ENCODE data around the gene TMX2. TPM values are rescaled to one million over a fixed set of nuclear protein-coding genes. Genes with fewer than 3 reads are reported as not detected.

The TMX2 gene
- total and polyA plus RNA-seq, 10 of the 15 experiments (the other 5 are each of a cell fraction or from before 2014, with no cell fraction given): 64.3 to 134 (median 91.6) TPM

DNA sequence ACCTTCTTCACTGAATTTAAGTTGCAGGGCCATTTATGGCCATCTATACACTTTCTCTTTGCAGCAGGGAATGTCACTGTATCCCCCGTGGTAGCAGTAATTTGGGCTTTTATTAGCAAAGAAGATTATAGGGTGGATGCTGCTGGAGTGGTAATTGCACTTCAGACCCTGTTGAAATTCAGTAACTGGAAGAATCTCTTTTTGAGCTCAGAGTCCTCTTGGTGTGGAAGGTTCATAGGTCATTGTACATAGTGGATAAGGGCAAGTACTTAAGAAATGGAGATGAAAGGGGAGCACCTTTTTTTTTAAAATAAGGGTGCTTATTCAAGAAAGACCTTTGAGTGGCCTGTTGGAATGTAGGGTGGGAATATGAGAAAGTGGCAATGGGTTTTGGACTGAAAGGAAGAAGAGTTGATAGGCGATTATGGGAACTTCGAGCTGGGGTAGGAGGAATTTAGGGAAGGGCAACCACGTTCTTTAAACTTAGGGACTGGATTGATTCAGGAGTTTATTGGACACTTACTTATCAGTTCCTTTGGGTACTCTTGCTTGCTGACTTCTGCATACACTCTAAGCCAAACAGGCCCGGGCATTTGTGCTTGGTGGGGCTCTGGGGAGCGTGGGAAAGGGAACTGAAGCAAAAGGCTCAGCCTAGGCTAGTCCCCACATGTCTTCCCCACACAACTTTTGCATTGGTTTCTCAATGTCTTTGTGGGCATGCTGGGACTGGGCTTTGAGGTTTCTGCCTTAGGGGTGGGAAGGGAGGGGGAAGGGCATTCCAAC lies 75.7 kb downstream of the TMX2 start (continued):
- no peak for TF ChIP-seq CBX3 (IDR thresholded peaks at IDR 0.05; ENCODE audit: borderline replicate concordance, low read depth)
- TF ChIP-seq NFXL1 (IDR thresholded peaks at IDR 0.05; ENCODE audit: borderline replicate concordance): no peak
- TF ChIP-seq KDM1A (IDR thresholded peaks at IDR 0.05; ENCODE audit: borderline replicate concordance): no peak
- TF ChIP-seq NBN (IDR thresholded peaks at IDR 0.05): no peak
- no peak for TF ChIP-seq ATF7 (IDR thresholded peaks at IDR 0.05; ENCODE audit: low read depth)
- peak in 1 of 2 experiments; percentile 44; a peak in 1 of 4 replicates for TF ChIP-seq EP300 (IDR thresholded peaks at IDR 0.05; ENCODE audit: borderline replicate concordance in 1 of 2, control insufficient read depth in 1 of 2, low read depth in 2 of 2, low read length in 2 of 2)
- TF ChIP-seq SREBF1 (IDR thresholded peaks at IDR 0.05; ENCODE audit: low read length): no peak
- no peak for TF ChIP-seq BMI1 (IDR thresholded peaks at IDR 0.05; ENCODE audit: borderline replicate concordance)
- TF ChIP-seq, protein P1, sequence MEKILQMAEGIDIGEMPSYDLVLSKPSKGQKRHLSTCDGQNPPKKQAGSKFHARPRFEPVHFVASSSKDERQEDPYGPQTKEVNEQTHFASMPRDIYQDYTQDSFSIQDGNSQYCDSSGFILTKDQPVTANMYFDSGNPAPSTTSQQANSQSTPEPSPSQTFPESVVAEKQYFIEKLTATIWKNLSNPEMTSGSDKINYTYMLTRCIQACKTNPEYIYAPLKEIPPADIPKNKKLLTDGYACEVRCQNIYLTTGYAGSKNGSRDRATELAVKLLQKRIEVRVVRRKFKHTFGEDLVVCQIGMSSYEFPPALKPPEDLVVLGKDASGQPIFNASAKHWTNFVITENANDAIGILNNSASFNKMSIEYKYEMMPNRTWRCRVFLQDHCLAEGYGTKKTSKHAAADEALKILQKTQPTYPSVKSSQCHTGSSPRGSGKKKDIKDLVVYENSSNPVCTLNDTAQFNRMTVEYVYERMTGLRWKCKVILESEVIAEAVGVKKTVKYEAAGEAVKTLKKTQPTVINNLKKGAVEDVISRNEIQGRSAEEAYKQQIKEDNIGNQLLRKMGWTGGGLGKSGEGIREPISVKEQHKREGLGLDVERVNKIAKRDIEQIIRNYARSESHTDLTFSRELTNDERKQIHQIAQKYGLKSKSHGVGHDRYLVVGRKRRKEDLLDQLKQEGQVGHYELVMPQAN (conservative IDR thresholded peaks at IDR 0.05): no peak
- no peak for TF ChIP-seq ZNF207 (IDR thresholded peaks at IDR 0.05; ENCODE audit: borderline replicate concordance)
- TF ChIP-seq, protein P2, sequence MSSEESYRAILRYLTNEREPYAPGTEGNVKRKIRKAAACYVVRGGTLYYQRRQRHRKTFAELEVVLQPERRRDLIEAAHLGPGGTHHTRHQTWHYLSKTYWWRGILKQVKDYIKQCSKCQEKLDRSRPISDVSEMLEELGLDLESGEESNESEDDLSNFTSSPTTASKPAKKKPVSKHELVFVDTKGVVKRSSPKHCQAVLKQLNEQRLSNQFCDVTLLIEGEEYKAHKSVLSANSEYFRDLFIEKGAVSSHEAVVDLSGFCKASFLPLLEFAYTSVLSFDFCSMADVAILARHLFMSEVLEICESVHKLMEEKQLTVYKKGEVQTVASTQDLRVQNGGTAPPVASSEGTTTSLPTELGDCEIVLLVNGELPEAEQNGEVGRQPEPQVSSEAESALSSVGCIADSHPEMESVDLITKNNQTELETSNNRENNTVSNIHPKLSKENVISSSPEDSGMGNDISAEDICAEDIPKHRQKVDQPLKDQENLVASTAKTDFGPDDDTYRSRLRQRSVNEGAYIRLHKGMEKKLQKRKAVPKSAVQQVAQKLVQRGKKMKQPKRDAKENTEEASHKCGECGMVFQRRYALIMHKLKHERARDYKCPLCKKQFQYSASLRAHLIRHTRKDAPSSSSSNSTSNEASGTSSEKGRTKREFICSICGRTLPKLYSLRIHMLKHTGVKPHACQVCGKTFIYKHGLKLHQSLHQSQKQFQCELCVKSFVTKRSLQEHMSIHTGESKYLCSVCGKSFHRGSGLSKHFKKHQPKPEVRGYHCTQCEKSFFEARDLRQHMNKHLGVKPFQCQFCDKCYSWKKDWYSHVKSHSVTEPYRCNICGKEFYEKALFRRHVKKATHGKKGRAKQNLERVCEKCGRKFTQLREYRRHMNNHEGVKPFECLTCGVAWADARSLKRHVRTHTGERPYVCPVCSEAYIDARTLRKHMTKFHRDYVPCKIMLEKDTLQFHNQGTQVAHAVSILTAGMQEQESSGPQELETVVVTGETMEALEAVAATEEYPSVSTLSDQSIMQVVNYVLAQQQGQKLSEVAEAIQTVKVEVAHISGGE (CRISPR knock-in tag; IDR thresholded peaks at IDR 0.05): no peak
- TF ChIP-seq, protein P3, sequence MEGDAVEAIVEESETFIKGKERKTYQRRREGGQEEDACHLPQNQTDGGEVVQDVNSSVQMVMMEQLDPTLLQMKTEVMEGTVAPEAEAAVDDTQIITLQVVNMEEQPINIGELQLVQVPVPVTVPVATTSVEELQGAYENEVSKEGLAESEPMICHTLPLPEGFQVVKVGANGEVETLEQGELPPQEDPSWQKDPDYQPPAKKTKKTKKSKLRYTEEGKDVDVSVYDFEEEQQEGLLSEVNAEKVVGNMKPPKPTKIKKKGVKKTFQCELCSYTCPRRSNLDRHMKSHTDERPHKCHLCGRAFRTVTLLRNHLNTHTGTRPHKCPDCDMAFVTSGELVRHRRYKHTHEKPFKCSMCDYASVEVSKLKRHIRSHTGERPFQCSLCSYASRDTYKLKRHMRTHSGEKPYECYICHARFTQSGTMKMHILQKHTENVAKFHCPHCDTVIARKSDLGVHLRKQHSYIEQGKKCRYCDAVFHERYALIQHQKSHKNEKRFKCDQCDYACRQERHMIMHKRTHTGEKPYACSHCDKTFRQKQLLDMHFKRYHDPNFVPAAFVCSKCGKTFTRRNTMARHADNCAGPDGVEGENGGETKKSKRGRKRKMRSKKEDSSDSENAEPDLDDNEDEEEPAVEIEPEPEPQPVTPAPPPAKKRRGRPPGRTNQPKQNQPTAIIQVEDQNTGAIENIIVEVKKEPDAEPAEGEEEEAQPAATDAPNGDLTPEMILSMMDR (IDR thresholded peaks at IDR 0.05 in 2 of 3, conservative IDR thresholded peaks at IDR 0.05 in 1 of 3; ENCODE audit: control insufficient read depth in 2 of 3, extremely low read depth in 1 of 3, insufficient read depth in 1 of 3, low read depth in 3 of 3, low read length in 3 of 3): no peak
- TF ChIP-seq BHLHE40 (IDR thresholded peaks at IDR 0.05; ENCODE audit: borderline replicate concordance in 1 of 2, low read depth in 2 of 2, low read length in 1 of 2): peak in 1 of 2 experiments; percentile 25; a peak in 1 of 4 replicates
- TF ChIP-seq, protein P4, sequence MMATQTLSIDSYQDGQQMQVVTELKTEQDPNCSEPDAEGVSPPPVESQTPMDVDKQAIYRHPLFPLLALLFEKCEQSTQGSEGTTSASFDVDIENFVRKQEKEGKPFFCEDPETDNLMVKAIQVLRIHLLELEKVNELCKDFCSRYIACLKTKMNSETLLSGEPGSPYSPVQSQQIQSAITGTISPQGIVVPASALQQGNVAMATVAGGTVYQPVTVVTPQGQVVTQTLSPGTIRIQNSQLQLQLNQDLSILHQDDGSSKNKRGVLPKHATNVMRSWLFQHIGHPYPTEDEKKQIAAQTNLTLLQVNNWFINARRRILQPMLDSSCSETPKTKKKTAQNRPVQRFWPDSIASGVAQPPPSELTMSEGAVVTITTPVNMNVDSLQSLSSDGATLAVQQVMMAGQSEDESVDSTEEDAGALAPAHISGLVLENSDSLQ (IDR thresholded peaks at IDR 0.05): no peak
- TF ChIP-seq, protein P5, sequence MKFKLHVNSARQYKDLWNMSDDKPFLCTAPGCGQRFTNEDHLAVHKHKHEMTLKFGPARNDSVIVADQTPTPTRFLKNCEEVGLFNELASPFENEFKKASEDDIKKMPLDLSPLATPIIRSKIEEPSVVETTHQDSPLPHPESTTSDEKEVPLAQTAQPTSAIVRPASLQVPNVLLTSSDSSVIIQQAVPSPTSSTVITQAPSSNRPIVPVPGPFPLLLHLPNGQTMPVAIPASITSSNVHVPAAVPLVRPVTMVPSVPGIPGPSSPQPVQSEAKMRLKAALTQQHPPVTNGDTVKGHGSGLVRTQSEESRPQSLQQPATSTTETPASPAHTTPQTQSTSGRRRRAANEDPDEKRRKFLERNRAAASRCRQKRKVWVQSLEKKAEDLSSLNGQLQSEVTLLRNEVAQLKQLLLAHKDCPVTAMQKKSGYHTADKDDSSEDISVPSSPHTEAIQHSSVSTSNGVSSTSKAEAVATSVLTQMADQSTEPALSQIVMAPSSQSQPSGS (IDR thresholded peaks at IDR 0.05; ENCODE audit: low read length): peak; percentile 50; the same call in 1 of the 2 replicates
- TF ChIP-seq SMC3 (IDR thresholded peaks at IDR 0.05; ENCODE audit: borderline replicate concordance, low read length): no peak
- TF ChIP-seq RUNX3 (IDR thresholded peaks at IDR 0.05; ENCODE audit: low read length): peak; percentile 93
- TF ChIP-seq GABPA (IDR thresholded peaks at IDR 0.05; ENCODE audit: low read depth): no peak
- peak; percentile 50 for TF ChIP-seq NR2C1 (IDR thresholded peaks at IDR 0.05)
- TF ChIP-seq SMARCA5 (IDR thresholded peaks at IDR 0.05): no peak
